ENCODE measurements around the gene FAM181A. TPM values are rescaled to one million over a fixed set of nuclear protein-coding genes. Genes with fewer than 3 reads are reported as not detected.

FAM181A gene
- total and polyA plus RNA-seq, 7 donors: not detected

- intact Hi-C loops (cut with DNase I): no loop called here
- Histone ChIP-seq H3K4me1 (peaks cover 0 to 16% (median 7%) of the 10 kb centered on the region in 4 donors), H3K36me3 (no peaks in the 10 kb centered on the region), H3K4me3 (no peak overlapping the region), H3K27ac (no peak overlapping the region), H3K27me3 (no peaks in the 10 kb centered on the region), H3K9me3 (no peaks in the 10 kb centered on the region)
- TF ChIP-seq CTCF (IDR thresholded peaks at IDR 0.05) (no peak), POLR2AphosphoS5 (IDR thresholded peaks at IDR 0.05) (no peak), POLR2A (IDR thresholded peaks at IDR 0.05) (no peak), EP300 (IDR thresholded peaks at IDR 0.05) (no peak)
- no peak for DNase-seq
- WGBS, 2 donors: 86 to 88% methylated on average over 5 of the region's 5 CpGs
Observed at GRCh38 chr14:93897476-93897845, 29.7 kb upstream of the FAM181A start.

- Histone ChIP-seq H3K9me3 (no peaks in the 10 kb centered on the region), H3K27me3 (peaks cover 0 to 3% (median 0%) of the 10 kb centered on the region in 3 donors), H3K36me3 (no peaks in the 10 kb centered on the region), H3K27ac (no peak overlapping the region), H3K4me1 (peaks cover 0 to 10% (median 5%) of the 10 kb centered on the region in 4 donors), H3K4me3 (no peak overlapping the region)
- DNase-seq: no peak
- intact Hi-C loops (cut with DNase I): no loop called here
- no peak for TF ChIP-seq POLR2A (IDR thresholded peaks at IDR 0.05)
- TF ChIP-seq CTCF (IDR thresholded peaks at IDR 0.05): no peak
- no peak for TF ChIP-seq POLR2AphosphoS5 (IDR thresholded peaks at IDR 0.05)
- no peak for TF ChIP-seq EP300 (IDR thresholded peaks at IDR 0.05)
- WGBS, 2 donors: 89 to 90% methylated on average over 15 of the region's 15 CpGs
Observed at GRCh38 chr14:93898081-93898611, 29.0 kb upstream of the FAM181A start.

- peaks cover 0 to 9% (median 0%) of the 10 kb centered on the region in 3 donors for H3K27me3 ChIP-seq
- no peaks in the 10 kb centered on the region for H3K36me3 ChIP-seq
- H3K4me1 ChIP-seq: peaks cover 0 to 4% (median under 1%) of the 10 kb centered on the region in 4 donors
- H3K27ac ChIP-seq: no peak overlapping the region
- intact Hi-C loops (cut with DNase I): no loop called here
- H3K9me3 ChIP-seq: no peaks in the 10 kb centered on the region
- TF ChIP-seq CTCF (IDR thresholded peaks at IDR 0.05) (no peak), EP300 (IDR thresholded peaks at IDR 0.05) (no peak), POLR2A (IDR thresholded peaks at IDR 0.05) (no peak), POLR2AphosphoS5 (IDR thresholded peaks at IDR 0.05) (no peak)
- no peak for DNase-seq
- no peak overlapping the region for H3K4me3 ChIP-seq
- 81 to 89% methylated on average over 5 of the region's 5 CpGs for WGBS, 2 donors
Observed at GRCh38 chr14:93898731-93899130, 28.4 kb upstream of the FAM181A start.

GRCh38 chr14:93901813-93902212, 25.3 kb upstream of the FAM181A start:
- Histone ChIP-seq H3K4me1 (peaks cover 0 to 4% (median 0%) of the 10 kb centered on the region in 4 donors), H3K9me3 (no peaks in the 10 kb centered on the region), H3K36me3 (no peaks in the 10 kb centered on the region), H3K4me3 (no peak overlapping the region), H3K27me3 (peaks cover 0 to 11% (median 0%) of the 10 kb centered on the region in 3 donors), H3K27ac (no peak overlapping the region)
- WGBS, 2 donors: 18 to 55% methylated on average over 6 of the region's 6 CpGs
- intact Hi-C loops (cut with DNase I): no loop called here
- TF ChIP-seq POLR2A (IDR thresholded peaks at IDR 0.05) (no peak), POLR2AphosphoS5 (IDR thresholded peaks at IDR 0.05) (no peak)
- DNase-seq: no peak

GRCh38 chr14:93902619-93903307, 24.4 kb upstream of the FAM181A start:
- intact Hi-C loops (cut with DNase I): no loop called here
- Histone ChIP-seq H3K36me3 (no peaks in the 10 kb centered on the region), H3K27me3 (peaks cover 0 to 11% (median 0%) of the 10 kb centered on the region in 3 donors), H3K9me3 (no peaks in the 10 kb centered on the region), H3K4me3 (no peak overlapping the region), H3K4me1 (peaks cover 0 to 4% (median 0%) of the 10 kb centered on the region in 4 donors), H3K27ac (no peak overlapping the region)
- no peak for DNase-seq
- 79 to 82% methylated on average over 13 of the region's 13 CpGs for WGBS, 2 donors
- TF ChIP-seq POLR2AphosphoS5 (IDR thresholded peaks at IDR 0.05) (no peak), POLR2A (IDR thresholded peaks at IDR 0.05) (no peak), CTCF (IDR thresholded peaks at IDR 0.05) (no peak)

All from sigmoid colon (tissue), 7 donors.